GM18868 (cell line): ENCODE measurements around the gene C1orf21.

Experiments used
- ATAC-seq: cut with Tn5 transposase; IDR thresholded peaks from one replicate; pipeline ENCODE4 v1.9.1; 2021; ENCODE audit warnings: mild to moderate bottlenecking, moderate library complexity; ENCODE audit not compliant: unreplicated experiment

Gene C1orf21

DNA sequence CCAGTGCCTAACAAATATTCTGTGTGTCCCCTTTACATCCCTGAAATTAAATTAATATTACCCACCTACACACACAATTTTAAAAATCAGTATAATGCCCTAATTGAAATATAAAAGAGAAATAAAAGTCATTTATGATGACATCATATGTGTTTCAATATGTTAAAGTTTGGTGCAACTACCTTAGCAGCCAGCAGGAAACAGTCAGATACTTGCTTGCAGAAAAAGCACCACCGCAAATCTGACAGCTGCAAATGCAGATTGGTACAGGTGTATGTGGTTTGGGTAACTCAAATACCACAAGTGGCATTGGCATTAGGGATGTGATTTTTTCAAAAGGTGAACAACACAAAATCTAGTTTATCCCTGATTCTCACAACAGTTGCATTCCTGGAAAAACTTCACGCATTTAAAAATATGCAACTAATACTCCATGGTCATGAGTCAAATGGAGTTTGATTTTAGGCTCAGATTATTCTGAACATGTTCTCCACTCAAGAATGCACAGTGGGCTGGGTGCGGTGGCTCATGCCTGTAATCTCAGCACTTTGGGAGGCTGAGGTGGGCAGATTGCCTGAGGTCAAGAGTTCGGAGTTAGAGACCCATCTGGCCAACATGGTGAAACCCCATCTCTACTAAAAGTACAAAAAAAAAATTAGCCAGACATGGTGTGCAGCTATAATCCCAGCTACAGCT is 261.5 kb downstream of the C1orf21 start:
- peak; percentile 29 for ATAC-seq

GRCh38 chr1:184648856-184649201 is 262.0 kb downstream of the C1orf21 start:
- ATAC-seq: no peak

GRCh38 chr1:184649451-184649888 is 262.6 kb downstream of the C1orf21 start:
- ATAC-seq: peak; percentile 95

GRCh38 chr1:184650177-184650866 is 263.5 kb downstream of the C1orf21 start:
- no peak for ATAC-seq

DNA sequence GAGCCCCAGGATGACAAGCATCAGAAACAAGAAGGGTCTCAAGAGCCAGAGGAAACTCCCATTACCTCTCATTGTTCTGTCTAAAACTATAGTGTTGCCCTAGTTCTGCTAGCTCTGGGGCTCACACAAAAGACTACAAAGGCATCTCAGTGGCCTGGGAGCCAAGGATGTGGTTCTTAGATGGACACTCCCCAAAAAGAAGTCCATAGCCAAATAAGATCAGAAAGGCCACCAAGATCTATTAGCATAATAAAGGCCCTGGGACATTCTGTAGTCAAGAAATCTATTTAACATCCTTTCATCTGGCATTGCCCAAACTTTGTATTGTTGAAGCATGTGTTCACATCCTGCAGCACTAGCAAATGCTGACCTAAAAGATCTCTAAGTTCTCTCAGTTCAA is 268.4 kb downstream of the C1orf21 start:
- ATAC-seq: no peak

DNA sequence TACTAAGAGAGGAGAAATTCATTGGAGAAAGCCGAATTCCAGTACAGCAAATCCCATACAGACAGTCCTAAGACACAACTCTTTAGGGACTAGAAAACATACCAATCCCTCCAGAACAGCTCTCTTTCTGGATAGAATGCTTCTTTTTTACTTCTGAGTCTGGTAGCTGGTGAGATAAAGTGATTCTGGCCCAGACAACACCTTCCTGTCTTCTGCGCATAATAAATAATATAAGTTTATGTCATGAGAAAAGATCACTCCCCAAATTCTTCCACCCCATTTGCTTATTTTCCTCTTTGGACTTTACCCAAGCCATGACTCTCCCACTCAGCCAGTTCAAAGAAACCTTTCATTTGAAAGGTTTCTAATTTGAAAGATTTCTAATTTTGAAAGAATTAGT is 269.4 kb downstream of the C1orf21 start:
- no peak for ATAC-seq

GRCh38 chr1:184658055-184658454 is 271.2 kb downstream of the C1orf21 start:
- ATAC-seq: no peak

- ATAC-seq: no peak
Observed at GRCh38 chr1:184660462-184661191, 273.8 kb downstream of the C1orf21 start.

- ATAC-seq: no peak
Observed at GRCh38 chr1:184661801-184662200, 275.0 kb downstream of the C1orf21 start.

DNA sequence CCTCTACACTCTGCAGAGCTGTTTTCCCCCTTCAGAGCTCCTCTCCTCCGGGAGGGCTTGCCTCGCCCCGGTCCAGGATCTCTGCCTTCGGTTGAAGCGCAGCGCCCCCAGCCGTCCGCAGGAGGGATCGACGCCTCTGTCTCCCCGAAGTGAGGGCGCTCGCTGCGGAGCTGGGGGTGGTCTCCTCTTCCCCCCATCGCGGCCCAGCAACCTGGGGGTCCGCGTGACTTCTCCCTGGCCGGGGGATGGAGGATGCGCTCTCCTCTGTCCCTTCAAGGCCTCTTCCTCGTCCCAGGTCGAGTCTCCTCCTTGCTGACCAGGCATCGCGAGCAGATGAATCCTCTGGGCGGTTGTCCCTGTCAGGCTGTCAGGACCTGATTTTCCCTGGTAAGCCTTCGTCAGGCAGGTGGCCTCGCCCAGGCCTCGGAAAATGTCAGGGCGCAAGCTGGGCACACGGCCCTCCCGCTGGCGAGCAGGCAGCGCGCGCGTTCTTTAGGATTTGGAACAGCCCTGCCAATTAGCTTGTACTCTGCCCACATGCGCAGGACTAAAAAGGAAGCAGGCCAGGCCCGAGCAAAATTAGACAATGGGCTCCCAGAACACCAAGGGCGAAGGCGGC is 277.3 kb downstream of the C1orf21 start:
- ATAC-seq: peak; percentile 89

- ATAC-seq: no peak
Observed at GRCh38 chr1:184664661-184665060, 277.8 kb downstream of the C1orf21 start.

- no peak for ATAC-seq
Observed at GRCh38 chr1:184665360-184665759, 278.5 kb downstream of the C1orf21 start.

DNA sequence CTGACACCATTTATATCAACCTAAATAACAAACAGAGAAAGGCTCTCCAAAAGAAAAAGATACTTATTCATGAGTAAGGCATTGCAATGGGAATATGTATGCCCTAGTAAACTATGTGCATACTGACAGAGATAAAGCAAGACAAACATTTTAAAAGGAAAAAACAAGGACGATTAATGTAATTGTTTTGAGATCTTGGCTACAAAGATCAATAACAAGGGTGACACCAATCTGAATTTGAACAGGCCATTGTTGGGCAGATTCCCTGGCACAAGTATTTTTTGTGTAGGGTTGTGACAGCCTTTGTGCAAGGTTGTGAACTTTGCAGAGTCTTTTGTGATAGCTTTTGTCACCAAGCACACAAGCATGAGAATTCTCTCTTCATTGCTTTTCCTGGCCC is 282.6 kb downstream of the C1orf21 start:
- no peak for ATAC-seq

DNA sequence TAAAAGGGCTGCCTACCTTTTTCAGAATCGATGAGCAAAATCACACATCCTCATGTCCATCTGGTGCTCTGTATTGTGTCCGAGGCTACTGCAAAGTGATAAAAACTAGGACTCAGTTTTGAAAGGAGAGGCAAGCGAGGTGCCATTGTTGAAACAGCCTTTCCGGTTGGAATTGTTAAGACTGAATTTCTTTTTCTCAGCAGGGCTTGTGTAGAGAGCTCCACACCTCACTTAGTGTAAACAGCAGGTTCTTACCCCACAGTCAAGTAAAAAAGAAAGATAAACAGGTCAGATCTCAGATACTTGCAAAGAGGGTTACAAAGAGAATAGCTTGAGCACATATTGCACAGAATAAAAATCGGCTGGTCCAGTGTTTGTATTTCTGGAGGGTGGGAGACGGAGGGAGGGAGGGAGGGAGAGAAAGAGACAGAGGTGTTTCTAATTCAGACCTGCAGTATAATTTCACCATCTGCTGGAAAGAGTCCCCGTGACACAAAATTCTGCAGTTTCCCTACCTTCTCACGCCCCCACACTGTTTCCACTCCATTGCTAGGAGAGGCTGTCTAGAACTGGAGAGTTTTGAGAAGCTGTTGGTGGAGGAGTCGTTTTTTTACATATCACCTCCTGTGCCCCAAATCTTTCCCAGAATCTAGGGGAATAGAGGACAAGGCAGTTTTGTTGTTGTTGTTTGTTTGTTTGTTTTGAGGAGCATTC is 285.3 kb downstream of the C1orf21 start:
- no peak for ATAC-seq

GRCh38 chr1:184673305-184673704 is 286.5 kb downstream of the C1orf21 start:
- no peak for ATAC-seq

DNA sequence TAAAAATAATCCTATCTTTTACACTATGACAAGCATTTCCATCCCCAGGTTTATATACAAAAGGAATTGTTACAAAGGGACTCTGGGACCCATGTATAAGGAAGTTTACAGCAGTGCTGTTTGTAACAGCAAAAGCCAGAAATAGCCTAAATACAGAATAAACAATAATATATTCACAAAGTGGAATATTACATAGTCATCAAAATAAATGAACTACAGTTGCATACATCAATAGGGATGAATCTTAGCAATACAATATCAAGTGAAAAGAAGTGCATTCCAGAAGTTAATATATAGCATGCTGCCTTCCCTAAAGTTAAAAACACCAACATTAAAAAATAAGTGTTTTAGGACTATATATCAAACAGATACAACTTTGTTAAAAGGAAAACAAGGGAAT is 290.5 kb downstream of the C1orf21 start:
- ATAC-seq: no peak
